Caco-2 (cell line): Measurements from ENCODE around the gene BPTF. TPM values are rescaled to one million over a fixed set of nuclear protein-coding genes. Genes with fewer than 3 reads are reported as not detected.
"Not testable (repeated sequence)": the region's sequence is repeated elsewhere in the genome, so short reads cannot be mapped to it uniquely, and the experiment has no call there.

Experiments used
- BruUV-seq: library from RNA; stranded (reverse); fragments of 400-500 nt; replicated peaks from 2 replicates; lab custom pipeline; 2021; lab: Mats Ljungman, UMichigan
- CTCF ChIA-PET: fragments of 300-600 bp; sonication (Branson Sonifier 250); formaldehyde crosslinking; loops from one replicate; lab custom pipeline; 2022; ENCODE audit warnings: antibody characterized with exemption; lab: Charles Lee
- POLR2A ChIA-PET: fragments of 300-600 bp; sonication (Branson Sonifier 250); formaldehyde crosslinking; loops from one replicate; lab custom pipeline; 2022; ENCODE audit warnings: antibody characterized with exemption; lab: Charles Lee
- DNase-seq, 2 experiments: peaks; one replicate each; pipeline versions ENCODE4 v3.0.0 to v3.0.0-alpha.2; 2020 to 2022
- H3K27me3 ChIP-seq: replicated peaks from 2 replicates; pipeline ENCODE4 v1.6.0; 2011; ENCODE audit warnings: low read length; ENCODE audit not compliant: control insufficient read depth, insufficient read depth
- H3K36me3 ChIP-seq: 2 replicates; pipeline ENCODE4 v1.5.1; 2011; ENCODE audit warnings: low read length; ENCODE audit not compliant: control insufficient read depth, insufficient read depth
- H3K4me1 ChIP-seq: fragments of 250-450 bp; sonication (Bioruptor Pico); 2 replicates; pipeline ENCODE4 v1.5.1; 2020; ENCODE audit warnings: mild to moderate bottlenecking
- H3K4me3 ChIP-seq: 2 replicates; pipeline ENCODE4 v1.5.1; 2011; ENCODE audit warnings: low read depth, mild to moderate bottlenecking, control low read depth, low read length
- H3K9me3 ChIP-seq: fragments of 250-450 bp; sonication (Bioruptor Pico); 2 replicates; pipeline ENCODE4 v1.5.1; 2020; ENCODE audit warnings: mild to moderate bottlenecking, moderate library complexity
- H3K27ac Mint-ChIP-seq: one replicate; pipeline ENCODE4 v1.8.0; 2022; ENCODE audit warnings: mixed read lengths; ENCODE audit not compliant: unreplicated experiment
- H3K27me3 Mint-ChIP-seq: one replicate; pipeline ENCODE4 v1.8.0; 2022; ENCODE audit warnings: mixed read lengths; ENCODE audit not compliant: insufficient read depth, unreplicated experiment
- H3K36me3 Mint-ChIP-seq: one replicate; pipeline ENCODE4 v1.8.0; 2022; ENCODE audit warnings: mild to moderate bottlenecking, mixed read lengths; ENCODE audit not compliant: insufficient read depth, unreplicated experiment
- H3K4me1 Mint-ChIP-seq: one replicate; pipeline ENCODE4 v1.8.0; 2022; ENCODE audit warnings: low read depth, mixed read lengths; ENCODE audit not compliant: unreplicated experiment
- H3K4me3 Mint-ChIP-seq: one replicate; pipeline ENCODE4 v1.8.0; 2022; ENCODE audit warnings: mild to moderate bottlenecking, moderate library complexity, mixed read lengths; ENCODE audit not compliant: unreplicated experiment
- H3K9me3 Mint-ChIP-seq: one replicate; pipeline ENCODE4 v1.8.0; 2022; ENCODE audit warnings: mixed read lengths; ENCODE audit not compliant: unreplicated experiment
- CTCF ChIP-seq, 2 experiments: fragments of 200-600 bp in 1 of 2; IDR thresholded peaks; 1 replicate in 1 of 2; 2 replicates in 1 of 2; pipeline versions ENCODE4 v1.5.1 to v1.8.0; 2011 to 2022; ENCODE audit warnings: antibody characterized with exemption in 1 of 2, control low read depth in 1 of 2, inconsistent platforms in 1 of 2, low read depth in 1 of 2, low read length in 1 of 2, mild to moderate bottlenecking in 1 of 2, moderate library complexity in 1 of 2; ENCODE audit not compliant: insufficient read depth in 1 of 2, severe bottlenecking in 1 of 2, unreplicated experiment in 1 of 2
- intact Hi-C: fragments of 100-400 bp; cut with micrococcal nuclease; formaldehyde crosslinking; loops from one replicate; pipeline ENCODE4 v1.10.0; 2022; ENCODE audit not compliant: unreplicated experiment
- total RNA-seq: library from RNA; stranded (reverse); gene quantifications from 2 replicates; pipeline ENCODE4 v1.2.3, GENCODE V29; 2022

BPTF gene
- total RNA-seq, 1 experiment from 2014 or later: 101 TPM

GRCh38 chr17:68021963-68022362 lies 196.7 kb downstream of the BPTF start:
- intact Hi-C loops: no loop called here

DNA sequence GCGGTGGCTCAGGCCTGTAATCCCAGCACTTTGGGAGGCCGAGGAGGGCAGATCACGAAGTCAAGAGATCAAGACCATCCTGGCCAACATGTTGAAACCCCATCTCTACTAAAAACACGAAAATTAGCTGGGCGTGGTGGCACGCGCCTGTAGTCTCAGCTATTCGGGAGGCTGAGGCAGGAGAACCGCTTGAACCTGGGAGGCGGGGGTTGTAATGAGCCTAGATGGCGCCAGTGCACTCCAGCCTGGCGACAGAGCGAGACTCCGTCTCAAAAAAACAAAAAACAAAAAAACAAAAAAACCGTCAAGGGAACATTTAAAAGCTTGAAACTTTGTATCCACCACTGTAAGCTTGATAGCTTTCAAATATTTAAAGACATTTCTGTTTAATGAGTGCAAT lies 197.2 kb downstream of the BPTF start:
- H3K4me3 ChIP-seq: not testable (repeated sequence)
- peaks cover 18% of the 10 kb centered on the region for H3K36me3 Mint-ChIP-seq

More at GRCh38 chr17:68021963-68022362, 196.7 kb downstream of the BPTF start:
- Mint-ChIP-seq H3K27me3 (peaks cover 3% of the 10 kb centered on the region), H3K4me1 (peaks cover 9% of the 10 kb centered on the region), H3K27ac (no peak overlapping the region), H3K36me3 (peaks cover 18% of the 10 kb centered on the region), H3K4me3 (no peak overlapping the region), H3K9me3 (no peaks in the 10 kb centered on the region)
- no peak for TF ChIP-seq CTCF (IDR thresholded peaks at IDR 0.05; ENCODE audit: insufficient read depth in 1 of 2, low read depth in 1 of 2, low read length in 1 of 2, severe bottlenecking in 1 of 2, unreplicated experiment in 1 of 2)
- CTCF ChIA-PET: no interaction called here
- Histone ChIP-seq H3K36me3 (no peaks in the 10 kb centered on the region), H3K9me3 (no peaks in the 10 kb centered on the region), H3K4me1 (0 out of 2 replicates have a peak, but pooled peaks cover 4% of the 10 kb centered on the region), H3K27me3 (no peaks in the 10 kb centered on the region), H3K4me3 (no peak overlapping the region)
- DNase-seq: no peak
- BruUV-seq: no TSS peak
- POLR2A ChIA-PET: interaction anchor here (0.6 kb wide), 1 partner anchor 14 kb away, joined by 4 read pairs; the partner anchor contains the start of gene KPNA2

DNA sequence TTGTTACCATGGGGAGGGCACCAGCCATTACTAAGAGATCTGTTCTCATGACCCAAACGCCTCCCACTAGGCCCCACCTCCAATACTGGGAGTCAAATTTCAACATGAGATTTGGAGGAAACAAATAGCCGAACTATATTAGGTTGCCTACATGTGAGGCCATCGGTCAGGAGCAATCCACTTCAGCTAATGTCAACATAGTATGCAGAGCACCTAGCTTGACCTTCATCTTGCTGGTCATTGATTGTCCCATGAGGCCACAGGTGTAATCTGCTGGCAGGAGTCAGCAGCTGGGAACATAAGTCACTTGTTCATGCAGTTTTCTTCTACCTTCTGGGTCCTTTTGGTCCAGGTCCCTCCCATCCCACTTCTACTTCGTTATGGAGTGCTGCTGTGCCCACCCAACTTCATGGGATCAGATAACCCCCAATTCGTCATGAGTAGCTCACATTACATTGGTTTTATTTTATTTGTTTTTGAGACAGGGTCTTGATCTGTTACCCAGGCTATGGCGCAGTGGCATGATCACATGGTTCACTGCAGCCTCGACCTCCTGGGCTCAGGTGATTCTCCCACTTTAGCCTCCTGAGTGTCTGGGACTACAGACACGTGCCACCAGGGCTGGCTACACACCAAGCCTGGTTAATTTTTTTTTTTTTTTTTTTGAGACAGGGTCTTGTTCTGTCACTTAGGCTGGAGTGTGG lies 204.4 kb downstream of the BPTF start:
- H3K9me3 Mint-ChIP-seq: no peaks in the 10 kb centered on the region
- no peaks in the 10 kb centered on the region for H3K36me3 ChIP-seq
- no peaks in the 10 kb centered on the region for H3K36me3 Mint-ChIP-seq
- 0 out of 2 replicates have a peak, but pooled peaks cover 6% of the 10 kb centered on the region for H3K4me1 ChIP-seq
- intact Hi-C loops: no loop called here
- TF ChIP-seq CTCF (IDR thresholded peaks at IDR 0.05; ENCODE audit: insufficient read depth in 1 of 2, low read depth in 1 of 2, low read length in 1 of 2, severe bottlenecking in 1 of 2, unreplicated experiment in 1 of 2): no peak
- no peaks in the 10 kb centered on the region for H3K4me1 Mint-ChIP-seq
- CTCF ChIA-PET: no interaction called here
- H3K27ac Mint-ChIP-seq: no peak overlapping the region
- H3K4me3 ChIP-seq: no peak overlapping the region
- no peaks in the 10 kb centered on the region for H3K27me3 ChIP-seq
- POLR2A ChIA-PET: interaction anchor here (0.8 kb wide), 1 partner anchor 1106 kb away, joined by 6 read pairs; no protein-coding TSS in a partner anchor
- no peaks in the 10 kb centered on the region for H3K9me3 ChIP-seq
- no peak for DNase-seq
- no peak overlapping the region for H3K4me3 Mint-ChIP-seq
- H3K27me3 Mint-ChIP-seq: no peaks in the 10 kb centered on the region
- BruUV-seq: no TSS peak

More for the DNA sequence above, 197.2 kb downstream of the BPTF start:
- H3K27me3 ChIP-seq, H3K9me3 ChIP-seq, intact Hi-C loops, H3K4me1 Mint-ChIP-seq, H3K27me3 Mint-ChIP-seq, CTCF ChIA-PET, BruUV-seq, DNase-seq, H3K4me3 Mint-ChIP-seq, H3K36me3 ChIP-seq, H3K4me1 ChIP-seq, H3K9me3 Mint-ChIP-seq, POLR2A ChIA-PET, H3K27ac Mint-ChIP-seq: not testable (repeated sequence)

Other genes starting within 250 kb of the BPTF start
- 69.0 and 73.6 TPM in 2 replicates for gene NOL11, start 107.6 kb upstream of the BPTF start, total RNA-seq
- gene C17orf58, start 171.0 kb downstream of the BPTF start, total RNA-seq: 13.5 and 14.4 TPM in 2 replicates
- gene KPNA2, start 210.2 kb downstream of the BPTF start, total RNA-seq: 324 and 339 TPM in 2 replicates